SU-DHL-6 (cell line): ENCODE results near the gene CCDC185.

Experiments used
- EZH2phosphoT487 ChIP-seq: fragments of 200-600 bp; sonication (generic), shearing (Covaris generic); conservative IDR thresholded peaks from 2 replicates; pipeline ENCODE4 v1.6.1; 2018; ENCODE audit warnings: mild to moderate bottlenecking, antibody characterized with exemption, low read length, moderate library complexity, mixed read lengths
- TF ChIP-seq, protein P1 (sequence below): fragments of 200-600 bp; sonication (generic); IDR thresholded peaks from one replicate; pipeline ENCODE4 v1.5.1; 2017; ENCODE audit warnings: antibody characterized with exemption, mild to moderate bottlenecking, low read length, moderate library complexity; ENCODE audit not compliant: insufficient read depth, poor library complexity, severe bottlenecking

DNA sequence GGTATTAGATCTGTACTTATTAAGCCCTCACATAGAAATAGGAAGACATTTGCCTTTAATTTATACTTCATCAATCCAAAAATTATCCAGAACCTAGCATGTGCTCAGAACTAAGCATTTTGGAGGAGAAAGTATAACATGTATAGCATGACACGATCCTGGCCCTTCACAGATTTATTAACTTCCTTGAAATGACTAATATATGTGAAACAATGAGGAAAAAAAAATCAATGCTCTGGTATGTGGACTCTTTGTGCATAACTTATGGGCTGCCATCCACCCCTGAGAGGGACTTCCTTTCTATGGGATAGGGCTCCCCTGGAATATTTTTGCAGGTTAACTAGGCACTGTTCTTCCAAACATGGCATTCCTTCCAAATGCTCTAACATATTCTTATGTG is 36.6 kb downstream of the CCDC185 start:
- TF ChIP-seq, protein P1, sequence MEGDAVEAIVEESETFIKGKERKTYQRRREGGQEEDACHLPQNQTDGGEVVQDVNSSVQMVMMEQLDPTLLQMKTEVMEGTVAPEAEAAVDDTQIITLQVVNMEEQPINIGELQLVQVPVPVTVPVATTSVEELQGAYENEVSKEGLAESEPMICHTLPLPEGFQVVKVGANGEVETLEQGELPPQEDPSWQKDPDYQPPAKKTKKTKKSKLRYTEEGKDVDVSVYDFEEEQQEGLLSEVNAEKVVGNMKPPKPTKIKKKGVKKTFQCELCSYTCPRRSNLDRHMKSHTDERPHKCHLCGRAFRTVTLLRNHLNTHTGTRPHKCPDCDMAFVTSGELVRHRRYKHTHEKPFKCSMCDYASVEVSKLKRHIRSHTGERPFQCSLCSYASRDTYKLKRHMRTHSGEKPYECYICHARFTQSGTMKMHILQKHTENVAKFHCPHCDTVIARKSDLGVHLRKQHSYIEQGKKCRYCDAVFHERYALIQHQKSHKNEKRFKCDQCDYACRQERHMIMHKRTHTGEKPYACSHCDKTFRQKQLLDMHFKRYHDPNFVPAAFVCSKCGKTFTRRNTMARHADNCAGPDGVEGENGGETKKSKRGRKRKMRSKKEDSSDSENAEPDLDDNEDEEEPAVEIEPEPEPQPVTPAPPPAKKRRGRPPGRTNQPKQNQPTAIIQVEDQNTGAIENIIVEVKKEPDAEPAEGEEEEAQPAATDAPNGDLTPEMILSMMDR = no peak
- TF ChIP-seq EZH2phosphoT487 = no peak
